PFSK-1 (cell line): ENCODE results near the gene WDR45.

Experiments used
- FOXP2 ChIP-seq: optimal IDR thresholded peaks from 2 replicates; pipeline ENCODE3; 2011; ENCODE audit warnings: borderline replicate concordance, control low read depth, inconsistent platforms; ENCODE audit not compliant: insufficient read depth; ENCODE audit errors: extremely low read length, extremely low read depth
- POLR2AphosphoS5 ChIP-seq: IDR thresholded peaks from 2 replicates; pipeline ENCODE4 v1.6.1; 2012; ENCODE audit warnings: low read depth, mild to moderate bottlenecking, control low read depth, low read length, moderate library complexity
- SIN3A ChIP-seq: IDR thresholded peaks from 2 replicates; pipeline ENCODE4 v1.6.1; 2012; ENCODE audit warnings: mild to moderate bottlenecking, low read length, moderate library complexity, borderline replicate concordance; ENCODE audit not compliant: insufficient read depth
- TAF1 ChIP-seq: IDR thresholded peaks from 2 replicates; pipeline ENCODE4 v1.6.1; 2012; ENCODE audit warnings: low read length, control low read depth, borderline replicate concordance; ENCODE audit not compliant: insufficient read depth
- TF ChIP-seq, protein P1 (sequence below), 2 experiments: IDR thresholded peaks; 2 replicates each; pipeline versions ENCODE4 v1.6.1 to v1.8.0; 2011 to 2012; ENCODE audit warnings: low read depth in 2 of 2, low read length in 2 of 2, control low read depth in 1 of 2, inconsistent platforms in 1 of 2, mild to moderate bottlenecking in 1 of 2, moderate library complexity in 1 of 2; ENCODE audit not compliant: insufficient read depth in 1 of 2

WDR45 gene

GRCh38 chrX:49037883-49038475 lies 41.7 kb downstream of the WDR45 start:
- TF ChIP-seq FOXP2 = no peak
- TF ChIP-seq POLR2AphosphoS5 = no peak
- TF ChIP-seq TAF1 = no peak
- TF ChIP-seq, protein P1, sequence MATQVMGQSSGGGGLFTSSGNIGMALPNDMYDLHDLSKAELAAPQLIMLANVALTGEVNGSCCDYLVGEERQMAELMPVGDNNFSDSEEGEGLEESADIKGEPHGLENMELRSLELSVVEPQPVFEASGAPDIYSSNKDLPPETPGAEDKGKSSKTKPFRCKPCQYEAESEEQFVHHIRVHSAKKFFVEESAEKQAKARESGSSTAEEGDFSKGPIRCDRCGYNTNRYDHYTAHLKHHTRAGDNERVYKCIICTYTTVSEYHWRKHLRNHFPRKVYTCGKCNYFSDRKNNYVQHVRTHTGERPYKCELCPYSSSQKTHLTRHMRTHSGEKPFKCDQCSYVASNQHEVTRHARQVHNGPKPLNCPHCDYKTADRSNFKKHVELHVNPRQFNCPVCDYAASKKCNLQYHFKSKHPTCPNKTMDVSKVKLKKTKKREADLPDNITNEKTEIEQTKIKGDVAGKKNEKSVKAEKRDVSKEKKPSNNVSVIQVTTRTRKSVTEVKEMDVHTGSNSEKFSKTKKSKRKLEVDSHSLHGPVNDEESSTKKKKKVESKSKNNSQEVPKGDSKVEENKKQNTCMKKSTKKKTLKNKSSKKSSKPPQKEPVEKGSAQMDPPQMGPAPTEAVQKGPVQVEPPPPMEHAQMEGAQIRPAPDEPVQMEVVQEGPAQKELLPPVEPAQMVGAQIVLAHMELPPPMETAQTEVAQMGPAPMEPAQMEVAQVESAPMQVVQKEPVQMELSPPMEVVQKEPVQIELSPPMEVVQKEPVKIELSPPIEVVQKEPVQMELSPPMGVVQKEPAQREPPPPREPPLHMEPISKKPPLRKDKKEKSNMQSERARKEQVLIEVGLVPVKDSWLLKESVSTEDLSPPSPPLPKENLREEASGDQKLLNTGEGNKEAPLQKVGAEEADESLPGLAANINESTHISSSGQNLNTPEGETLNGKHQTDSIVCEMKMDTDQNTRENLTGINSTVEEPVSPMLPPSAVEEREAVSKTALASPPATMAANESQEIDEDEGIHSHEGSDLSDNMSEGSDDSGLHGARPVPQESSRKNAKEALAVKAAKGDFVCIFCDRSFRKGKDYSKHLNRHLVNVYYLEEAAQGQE (IDR thresholded peaks at IDR 0.05; ENCODE audit: insufficient read depth in 1 of 2, low read depth in 2 of 2, low read length in 2 of 2) = no peak
- TF ChIP-seq SIN3A = no peak

DNA sequence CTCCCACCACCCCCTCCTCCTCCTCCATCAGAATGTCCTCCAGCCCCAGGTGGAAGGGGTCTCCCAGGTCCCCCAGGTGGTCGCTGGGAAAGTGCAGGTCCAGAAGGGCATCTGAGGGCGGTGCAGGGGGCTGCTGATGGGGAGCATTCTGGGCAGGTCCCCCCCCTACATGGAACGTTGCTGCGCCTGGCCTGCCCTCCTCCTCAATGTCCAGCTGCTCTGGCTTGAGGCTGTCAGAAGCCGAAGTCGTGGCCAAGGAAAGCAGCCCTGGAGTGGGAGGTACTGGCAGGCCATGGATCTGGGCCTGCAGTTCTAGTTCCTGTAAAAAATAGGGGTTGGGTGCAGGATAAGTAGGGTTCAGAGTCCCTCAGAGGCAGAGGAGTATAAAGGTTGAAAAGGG lies 49.4 kb downstream of the WDR45 start:
- no peak for TF ChIP-seq POLR2AphosphoS5
- TF ChIP-seq SIN3A = no peak
- TF ChIP-seq, protein P1 (IDR thresholded peaks at IDR 0.05; ENCODE audit: insufficient read depth in 1 of 2, low read depth in 2 of 2, low read length in 2 of 2) = no peak
- no peak for TF ChIP-seq FOXP2
- no peak for TF ChIP-seq TAF1

DNA sequence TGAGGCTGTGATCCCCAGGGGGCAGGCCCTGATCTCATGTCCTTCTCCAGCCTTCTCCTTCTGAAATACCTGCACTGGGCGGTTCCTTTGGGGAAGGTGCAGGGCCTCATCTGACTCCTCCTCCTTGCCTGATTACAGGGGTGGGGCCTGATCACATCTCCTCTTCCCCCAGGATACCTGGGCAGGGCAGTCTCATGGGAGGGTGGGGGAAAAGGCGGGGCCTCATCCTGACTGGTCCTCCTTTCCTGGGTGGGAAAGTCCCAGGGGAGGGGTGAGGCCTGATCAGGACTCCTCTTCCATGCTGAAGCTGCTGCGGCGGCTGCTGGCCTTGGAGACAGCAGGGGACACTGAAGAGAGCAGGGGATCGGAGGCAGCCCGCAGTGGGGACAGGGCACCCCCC lies 49.8 kb downstream of the WDR45 start:
- TF ChIP-seq FOXP2 = no peak
- no peak for TF ChIP-seq TAF1
- no peak for TF ChIP-seq SIN3A
- TF ChIP-seq, protein P1 (IDR thresholded peaks at IDR 0.05; ENCODE audit: insufficient read depth in 1 of 2, low read depth in 2 of 2, low read length in 2 of 2) = no peak
- no peak for TF ChIP-seq POLR2AphosphoS5
